K562 (cell line): ENCODE data around the gene TTC16. TPM values are rescaled to one million over a fixed set of nuclear protein-coding genes. Genes with fewer than 3 reads are reported as not detected.

ENCODE experiments used
- ARNT ChIP-seq, 2 experiments: fragments of 450-650 bp; IDR thresholded peaks; 2 replicates each; pipeline ENCODE4 v1.6.1; 2016; ENCODE audit warnings: mild to moderate bottlenecking in 1 of 2
- ATF6 ChIP-seq: sonication (generic); formaldehyde crosslinking; IDR thresholded peaks from 2 replicates; pipeline ENCODE4 v1.4.0; 2020; ENCODE audit warnings: mild to moderate bottlenecking, missing genetic modification reagents
- BHLHE40 ChIP-seq: IDR thresholded peaks from 2 replicates; pipeline ENCODE4 v1.6.1; 2011; ENCODE audit warnings: low read length, improper control_type of control experiment
- ETV1 ChIP-seq: fragments of 450-650 bp; conservative IDR thresholded peaks from 2 replicates; pipeline ENCODE4 v1.6.1; 2016; ENCODE audit warnings: missing genetic modification characterization, control low read depth, low read depth, missing compliant biosample characterization
- FOXP4 ChIP-seq: sonication (generic); formaldehyde crosslinking; IDR thresholded peaks from 2 replicates; pipeline ENCODE4 v1.8.0; 2022; ENCODE audit warnings: mild to moderate bottlenecking, missing genetic modification reagents, borderline replicate concordance
- HMGN3 ChIP-seq: IDR thresholded peaks from 2 replicates; pipeline ENCODE4 v1.6.1; 2011; ENCODE audit warnings: borderline replicate concordance, low read depth, mild to moderate bottlenecking, mixed read lengths, low read length; ENCODE audit not compliant: insufficient read length; ENCODE audit errors: extremely low read depth
- JUND ChIP-seq, 2 experiments: IDR thresholded peaks; 2 replicates in 1 of 2; 3 replicates in 1 of 2; pipeline ENCODE4 v1.6.1; 2011; ENCODE audit warnings: borderline replicate concordance in 2 of 2, low read depth in 2 of 2, low read length in 2 of 2, improper control_type of control experiment in 1 of 2, missing biosample characterization in 1 of 2, missing genetic modification characterization in 1 of 2, missing genetic modification reagents in 1 of 2
- LARP7 ChIP-seq: fragments of 450-650 bp; IDR thresholded peaks from 2 replicates; pipeline ENCODE4 v1.6.1; 2016
- NFE2 ChIP-seq: IDR thresholded peaks from 2 replicates; pipeline ENCODE4 v1.6.1; 2014; ENCODE audit warnings: antibody characterized with exemption, low read depth
- NFIX ChIP-seq: fragments of 250-450 bp; sonication (Bioruptor Pico); IDR thresholded peaks from 2 replicates; pipeline ENCODE4 v1.4.0; 2020; ENCODE audit warnings: low read depth, mild to moderate bottlenecking, moderate library complexity
- PHF21A ChIP-seq: fragments of 450-650 bp; IDR thresholded peaks from 2 replicates; pipeline ENCODE4 v1.6.1; 2017; ENCODE audit warnings: low read depth, borderline replicate concordance
- SMARCA5 ChIP-seq: fragments of 450-650 bp; IDR thresholded peaks from 2 replicates; pipeline ENCODE4 v1.6.1; 2016
- TAL1 ChIP-seq: fragments of 450-650 bp; IDR thresholded peaks from 2 replicates; pipeline ENCODE4 v1.6.1; 2016; ENCODE audit warnings: mild to moderate bottlenecking
- TCF15 ChIP-seq: fragments of 250-450 bp; sonication (Bioruptor Pico); IDR thresholded peaks from 2 replicates; pipeline ENCODE4 v1.8.0; 2022; ENCODE audit warnings: moderate library complexity, mild to moderate bottlenecking, inconsistent platforms
- ZNF143 ChIP-seq: sonication (generic); formaldehyde crosslinking; IDR thresholded peaks from 2 replicates; pipeline ENCODE4 v1.9.0; 2022; ENCODE audit warnings: mild to moderate bottlenecking, missing genetic modification reagents
- ZNF431 ChIP-seq: sonication (generic); formaldehyde crosslinking; IDR thresholded peaks from 2 replicates; pipeline ENCODE4 v1.8.0; 2022; ENCODE audit warnings: mild to moderate bottlenecking, missing genetic modification reagents
- ZNF57 ChIP-seq: fragments of 450-650 bp; formaldehyde crosslinking; IDR thresholded peaks from 2 replicates; pipeline ENCODE4 v1.4.0; 2020; ENCODE audit warnings: mild to moderate bottlenecking, moderate library complexity
- polyA plus RNA-seq, 8 experiments: library from polyadenylated mRNA; depleted of rRNA in 4 of 8; stranded (reverse) in 5 of 8; unstranded in 3 of 8; fragments of >200 nt; fragmentation: Nextera tagmentation in 2 of 8; fragmentation: Illumina TruSeq in 1 of 8; extraction: Ambion mirVana in 2 of 8; extraction: Trizol in 1 of 8; gene quantifications; 2 replicates each; pipeline versions ENCODE4 v1.2.1 to v1.2.3, GENCODE V29; 2011 to 2014; ENCODE audit warnings: inconsistent platforms in 1 of 8, missing spikeins in 1 of 8
- total RNA-seq, 7 experiments: library from RNA; depleted of rRNA in 6 of 7; stranded (reverse); fragments of >200 nt in 6 of 7; fragmentation: Illumina TruSeq in 2 of 7; extraction: Trizol in 2 of 7; gene quantifications; 2 replicates each; pipeline versions ENCODE4 v1.2.1 to v1.2.3, GENCODE V29; 2011 to 2021; ENCODE audit warnings: low replicate concordance in 1 of 7
- TF ChIP-seq, protein P1 (sequence below): IDR thresholded peaks from 3 replicates; pipeline ENCODE4 v1.6.1; 2011; ENCODE audit warnings: borderline replicate concordance, mild to moderate bottlenecking, moderate library complexity; ENCODE audit not compliant: insufficient read length; ENCODE audit errors: extremely low read depth

TTC16 gene
- total and polyA plus RNA-seq, 9 of the 15 experiments (the other 6 are each of a cell fraction or from before 2014, with no cell fraction given) = 0.11 TPM; not detected in 8

GRCh38 chr9:127778280-127779135 is 62.6 kb downstream of the TTC16 start, which contains the start of gene SH2D3C (continued):
- TF ChIP-seq NFIX (CRISPR knock-in tag) = no peak
- TF ChIP-seq FOXP4 = no peak
- no peak for TF ChIP-seq ETV1 (tag)
- TF ChIP-seq ZNF143 (CRISPR knock-in tag) = no peak
- peak; percentile 34 for TF ChIP-seq HMGN3
- TF ChIP-seq ARNT (IDR thresholded peaks at IDR 0.05) = no peak
- TF ChIP-seq TAL1 = no peak
- no peak for TF ChIP-seq SMARCA5
- TF ChIP-seq ATF6 (CRISPR knock-in tag) = no peak
- no peak for TF ChIP-seq JUND (IDR thresholded peaks at IDR 0.05; ENCODE audit: borderline replicate concordance, low read depth, low read length)
- TF ChIP-seq JUND (tag; IDR thresholded peaks at IDR 0.05; ENCODE audit: borderline replicate concordance, low read depth, low read length) = no peak
- TF ChIP-seq ZNF431 (CRISPR knock-in tag) = no peak
- TF ChIP-seq, protein P1, sequence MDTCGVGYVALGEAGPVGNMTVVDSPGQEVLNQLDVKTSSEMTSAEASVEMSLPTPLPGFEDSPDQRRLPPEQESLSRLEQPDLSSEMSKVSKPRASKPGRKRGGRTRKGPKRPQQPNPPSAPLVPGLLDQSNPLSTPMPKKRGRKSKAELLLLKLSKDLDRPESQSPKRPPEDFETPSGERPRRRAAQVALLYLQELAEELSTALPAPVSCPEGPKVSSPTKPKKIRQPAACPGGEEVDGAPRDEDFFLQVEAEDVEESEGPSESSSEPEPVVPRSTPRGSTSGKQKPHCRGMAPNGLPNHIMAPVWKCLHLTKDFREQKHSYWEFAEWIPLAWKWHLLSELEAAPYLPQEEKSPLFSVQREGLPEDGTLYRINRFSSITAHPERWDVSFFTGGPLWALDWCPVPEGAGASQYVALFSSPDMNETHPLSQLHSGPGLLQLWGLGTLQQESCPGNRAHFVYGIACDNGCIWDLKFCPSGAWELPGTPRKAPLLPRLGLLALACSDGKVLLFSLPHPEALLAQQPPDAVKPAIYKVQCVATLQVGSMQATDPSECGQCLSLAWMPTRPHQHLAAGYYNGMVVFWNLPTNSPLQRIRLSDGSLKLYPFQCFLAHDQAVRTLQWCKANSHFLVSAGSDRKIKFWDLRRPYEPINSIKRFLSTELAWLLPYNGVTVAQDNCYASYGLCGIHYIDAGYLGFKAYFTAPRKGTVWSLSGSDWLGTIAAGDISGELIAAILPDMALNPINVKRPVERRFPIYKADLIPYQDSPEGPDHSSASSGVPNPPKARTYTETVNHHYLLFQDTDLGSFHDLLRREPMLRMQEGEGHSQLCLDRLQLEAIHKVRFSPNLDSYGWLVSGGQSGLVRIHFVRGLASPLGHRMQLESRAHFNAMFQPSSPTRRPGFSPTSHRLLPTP = no peak
- TF ChIP-seq BHLHE40 = no peak
- TF ChIP-seq TCF15 (CRISPR knock-in tag) = no peak
- TF ChIP-seq NFE2 = no peak
- no peak for TF ChIP-seq PHF21A
- TF ChIP-seq ZNF57 (CRISPR knock-in tag) = no peak
- TF ChIP-seq LARP7 = no peak
